ENCODE results near the gene AFDN.
A peak's percentile ranks its signal among the peaks of the same experiment; 100 is the strongest.

The AFDN gene

DNA sequence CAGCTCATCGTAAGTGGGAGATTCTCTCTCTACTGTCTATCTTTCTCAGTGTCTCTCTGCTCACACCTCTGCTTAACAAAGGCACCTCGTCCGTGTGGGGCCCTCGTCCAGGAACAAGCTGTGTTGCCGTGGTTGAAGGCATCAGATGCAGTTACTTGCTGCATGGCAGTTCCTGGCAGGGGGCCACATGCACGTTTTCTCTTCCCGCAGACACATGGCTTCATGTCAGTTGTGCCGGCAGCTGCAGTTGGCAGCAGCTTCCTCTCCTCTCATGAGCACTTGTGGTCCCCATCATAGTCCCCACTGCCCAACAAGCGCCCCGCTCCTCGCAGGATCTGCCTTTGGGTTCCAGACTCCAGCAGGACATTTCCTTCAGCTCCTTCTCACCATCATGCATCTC is 7.1 kb upstream of the AFDN start:
- DNase-seq: no peak

DNA sequence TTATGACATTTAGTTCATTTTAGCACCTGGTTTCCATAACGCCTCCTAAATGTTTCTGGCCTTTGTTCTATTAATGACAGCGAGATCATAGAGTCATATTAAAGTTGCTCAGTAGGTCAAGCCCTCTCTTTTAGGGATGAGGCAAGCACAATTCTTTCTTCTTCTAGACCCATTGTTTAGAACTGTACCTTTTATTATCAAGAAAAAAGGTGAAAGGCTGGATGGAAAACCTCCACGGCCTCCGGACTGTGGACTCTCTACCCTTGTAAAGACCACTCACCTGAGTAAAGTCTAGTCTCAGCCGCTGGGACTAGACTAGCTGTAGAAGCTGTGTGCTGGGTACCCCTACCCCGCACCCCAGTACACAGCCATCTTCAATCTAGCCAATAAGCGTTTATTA is 6.0 kb upstream of the AFDN start:
- DNase-seq: no peak

DNA sequence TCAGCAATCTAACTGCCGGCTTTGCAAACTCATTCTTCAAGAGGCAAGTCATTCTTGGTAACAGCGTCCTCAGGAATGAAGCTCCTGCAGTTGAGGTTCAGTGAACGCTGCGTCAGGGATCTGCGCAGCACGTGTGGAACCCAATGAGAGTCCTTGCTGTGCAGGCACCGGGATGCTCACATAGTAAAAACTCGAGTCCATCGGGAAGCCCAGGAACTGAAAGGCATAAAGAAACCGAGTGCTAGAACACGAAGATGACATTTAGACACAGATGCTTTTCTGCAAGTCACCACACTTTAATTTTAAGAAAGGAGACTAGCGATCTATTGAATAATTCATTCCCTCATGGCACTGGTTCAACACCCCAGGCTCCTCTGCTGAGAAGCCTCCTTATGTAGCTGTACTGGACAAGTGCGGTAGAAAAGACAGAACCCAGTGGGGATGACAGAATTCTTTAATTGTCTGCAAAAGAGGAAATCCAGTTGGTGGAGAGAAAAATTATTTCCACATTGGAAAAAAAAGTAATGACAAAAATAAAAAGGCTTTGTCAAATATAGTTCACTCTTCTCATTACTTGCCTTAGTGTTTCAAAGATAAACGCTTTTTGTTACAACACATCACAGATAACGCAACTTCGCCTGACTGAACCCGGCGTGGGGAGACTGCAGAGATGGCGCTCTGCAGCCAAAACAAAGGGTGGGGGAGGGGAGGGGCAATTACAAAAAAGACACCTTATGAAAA is 1.9 kb upstream of the AFDN start:
- no peak for DNase-seq

DNA sequence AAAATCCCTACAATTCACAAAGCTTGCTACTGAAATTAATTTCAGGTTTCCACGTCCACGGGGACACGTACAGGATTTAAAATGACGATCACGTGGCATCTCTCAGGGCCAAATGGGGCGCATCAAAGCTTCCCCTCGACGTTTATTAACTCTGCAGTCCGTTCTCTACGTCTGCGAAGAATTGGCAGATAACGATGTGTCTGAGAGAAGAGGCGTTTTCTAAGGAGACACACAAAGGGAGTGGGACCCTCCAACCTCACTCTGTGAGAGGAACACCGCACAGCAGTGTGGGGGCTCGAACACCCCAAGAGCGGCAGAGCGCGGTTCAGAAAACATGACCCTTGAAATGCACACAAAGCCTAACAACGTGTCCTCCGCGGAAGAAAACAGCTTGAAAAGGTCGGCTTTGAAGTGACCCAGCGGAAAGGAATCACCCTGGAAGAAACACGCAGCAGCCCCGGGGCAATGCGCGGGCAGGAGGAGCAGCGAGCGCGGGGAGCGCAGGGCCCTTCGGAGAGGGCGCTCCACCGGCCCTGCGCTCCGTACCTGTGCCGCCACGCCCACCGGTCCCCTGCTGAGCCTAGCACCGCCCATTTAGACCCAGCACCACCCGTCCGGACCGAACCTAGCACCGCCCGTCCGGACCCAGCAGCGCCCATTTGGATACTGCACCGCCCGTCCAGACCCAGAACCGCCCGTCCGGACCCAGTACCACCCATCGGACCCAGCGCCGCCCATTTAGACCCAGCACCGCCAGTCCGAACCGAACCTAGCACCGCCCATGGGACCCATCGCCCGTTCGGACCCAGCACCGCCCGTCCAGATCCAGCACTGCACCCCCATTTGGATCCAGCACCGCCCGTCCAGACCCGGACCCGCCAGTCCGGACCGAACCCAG is 1.1 kb upstream of the AFDN start:
- peak; percentile 64 for DNase-seq

DNA sequence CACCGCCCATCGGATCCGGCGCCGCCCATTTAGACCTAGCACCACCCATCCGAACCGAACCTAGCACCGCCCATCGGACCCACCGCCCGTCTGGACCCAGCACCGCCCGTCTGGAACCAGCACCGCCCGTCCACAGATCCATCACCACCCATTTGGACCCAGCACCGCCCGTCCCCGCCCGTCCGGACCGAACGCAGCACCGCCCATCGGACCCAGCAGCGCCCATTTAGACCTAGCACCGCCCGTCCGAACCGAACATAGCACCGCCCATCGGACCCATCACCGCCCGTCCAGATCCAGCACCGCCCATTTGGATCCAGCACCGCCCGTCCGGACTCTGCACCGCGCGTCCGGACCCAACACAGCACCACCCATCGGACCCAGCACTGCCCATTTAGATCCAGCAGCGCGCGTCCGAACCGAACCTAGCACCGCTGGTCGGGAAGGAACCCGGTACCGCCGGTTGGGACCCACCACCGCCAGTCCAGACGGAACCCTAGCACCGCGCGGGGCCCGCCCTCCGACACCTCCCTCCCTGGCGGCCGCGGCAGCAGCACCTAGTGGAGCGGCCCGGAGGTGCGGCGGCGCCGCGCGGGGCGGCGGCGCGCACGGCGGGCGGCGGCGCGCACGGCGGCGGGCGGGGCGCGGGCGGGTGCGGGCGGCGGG is 348 bp upstream of the AFDN start:
- peak; percentile 80 for DNase-seq

DNA sequence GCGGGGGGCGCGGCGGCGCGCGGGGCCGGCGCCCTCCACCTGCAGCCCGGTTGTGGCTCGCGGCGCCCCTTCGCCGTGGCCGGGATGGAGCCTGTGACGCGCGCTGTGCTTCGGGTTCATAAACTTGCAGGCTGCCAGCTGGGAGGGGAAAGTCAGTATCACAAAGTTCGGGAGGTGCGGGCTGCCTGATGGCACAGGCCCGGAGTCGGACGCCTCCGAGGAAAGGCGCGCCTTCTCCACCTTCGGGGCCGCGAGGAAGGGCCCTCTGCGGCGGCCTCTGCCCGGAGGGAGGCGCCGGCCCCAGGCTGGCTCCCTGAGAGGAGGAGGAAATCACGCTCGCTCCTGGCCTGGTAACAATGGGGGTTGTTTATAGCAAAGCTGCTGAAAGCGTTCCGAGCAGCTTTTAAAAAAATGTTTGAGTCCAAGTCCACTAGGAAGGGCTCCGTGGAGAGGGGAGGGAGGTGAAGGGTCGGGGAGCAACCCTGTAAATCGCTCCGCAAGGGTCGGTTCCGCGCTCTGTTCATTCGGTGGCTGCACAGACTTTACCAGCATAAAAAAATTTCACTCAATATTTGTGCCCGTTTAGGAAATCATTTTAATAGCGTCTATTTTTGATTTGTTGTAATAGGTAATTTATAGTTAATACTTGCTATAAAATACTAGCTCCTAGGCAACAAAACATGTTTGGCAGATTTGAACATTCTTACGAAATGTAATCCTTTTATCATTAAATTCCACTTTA is 1.0 kb downstream of the AFDN start:
- DNase-seq: peak; percentile 71

DNA sequence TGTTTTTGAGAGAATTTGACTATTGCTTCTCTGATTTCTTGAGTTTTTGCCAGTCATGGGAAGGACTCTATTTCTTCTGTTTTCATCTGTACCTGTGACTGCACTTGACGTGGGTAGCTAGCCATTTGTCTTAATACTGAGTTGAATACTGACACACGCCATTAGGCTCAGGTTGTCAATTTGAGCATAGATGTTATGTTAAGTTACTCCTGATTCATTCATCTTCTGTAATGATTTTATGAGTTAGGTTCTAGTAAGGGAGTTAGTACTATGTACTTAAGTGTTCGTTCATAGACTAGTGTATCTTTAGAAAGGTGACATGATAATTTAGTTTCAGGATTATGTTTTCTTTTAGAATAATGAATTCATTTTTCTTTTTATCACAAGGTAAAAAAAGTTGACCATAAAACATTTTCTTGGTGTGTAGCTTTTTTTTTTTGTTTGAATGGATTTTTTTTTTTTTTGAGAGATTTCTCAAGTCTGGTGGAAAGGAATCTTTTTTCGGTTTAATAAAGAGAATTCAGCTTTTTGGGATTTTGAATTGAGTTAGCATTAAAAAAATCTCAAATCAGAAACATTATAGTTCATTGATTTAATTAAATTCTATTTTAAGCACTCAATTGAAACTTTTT is 1.7 kb downstream of the AFDN start:
- no peak for DNase-seq

DNA sequence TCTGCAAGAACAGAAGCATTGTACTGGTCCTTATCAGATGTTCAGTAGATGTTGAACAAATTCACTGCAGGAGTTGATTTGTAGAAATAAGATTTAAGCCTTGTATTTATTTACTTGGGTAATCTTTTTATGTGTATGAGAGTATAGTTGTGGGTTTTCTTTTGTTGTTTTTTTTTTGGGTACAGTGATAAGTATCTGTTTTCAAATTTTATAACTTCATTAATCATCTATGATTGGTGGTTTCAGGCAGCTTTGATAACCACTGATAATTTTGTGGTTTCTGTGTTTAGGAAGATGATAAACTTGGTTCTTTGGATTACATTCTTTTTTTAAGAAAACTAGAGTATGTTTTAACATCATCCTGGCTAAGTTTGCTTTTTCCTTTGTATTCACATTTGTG is 2.8 kb downstream of the AFDN start:
- DNase-seq: no peak

DNA sequence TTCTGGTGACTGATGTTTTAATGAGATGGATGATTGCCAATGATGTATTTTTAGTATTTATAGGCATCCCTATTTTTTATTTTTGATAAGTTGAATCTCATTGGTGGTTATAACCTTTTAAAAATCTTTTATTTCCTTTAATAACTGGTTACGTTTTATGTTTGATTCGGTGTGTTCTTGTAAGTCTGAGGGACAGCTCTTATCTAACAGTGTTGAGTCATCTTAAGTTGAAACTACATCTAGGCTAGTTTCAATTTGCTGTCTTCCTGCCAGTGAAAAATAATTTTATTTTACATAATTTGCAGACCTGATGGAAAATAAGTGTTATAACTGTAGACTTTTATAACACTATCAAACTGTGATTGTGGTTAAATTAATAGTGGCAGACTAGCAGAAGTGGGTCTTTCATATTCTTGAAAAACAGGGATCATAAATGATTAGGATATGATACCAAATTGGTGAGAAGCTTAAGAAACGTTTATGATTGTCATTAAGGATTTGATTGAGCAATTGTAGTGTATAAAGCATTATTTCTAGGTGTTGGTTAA is 4.6 kb downstream of the AFDN start:
- DNase-seq: no peak

DNA sequence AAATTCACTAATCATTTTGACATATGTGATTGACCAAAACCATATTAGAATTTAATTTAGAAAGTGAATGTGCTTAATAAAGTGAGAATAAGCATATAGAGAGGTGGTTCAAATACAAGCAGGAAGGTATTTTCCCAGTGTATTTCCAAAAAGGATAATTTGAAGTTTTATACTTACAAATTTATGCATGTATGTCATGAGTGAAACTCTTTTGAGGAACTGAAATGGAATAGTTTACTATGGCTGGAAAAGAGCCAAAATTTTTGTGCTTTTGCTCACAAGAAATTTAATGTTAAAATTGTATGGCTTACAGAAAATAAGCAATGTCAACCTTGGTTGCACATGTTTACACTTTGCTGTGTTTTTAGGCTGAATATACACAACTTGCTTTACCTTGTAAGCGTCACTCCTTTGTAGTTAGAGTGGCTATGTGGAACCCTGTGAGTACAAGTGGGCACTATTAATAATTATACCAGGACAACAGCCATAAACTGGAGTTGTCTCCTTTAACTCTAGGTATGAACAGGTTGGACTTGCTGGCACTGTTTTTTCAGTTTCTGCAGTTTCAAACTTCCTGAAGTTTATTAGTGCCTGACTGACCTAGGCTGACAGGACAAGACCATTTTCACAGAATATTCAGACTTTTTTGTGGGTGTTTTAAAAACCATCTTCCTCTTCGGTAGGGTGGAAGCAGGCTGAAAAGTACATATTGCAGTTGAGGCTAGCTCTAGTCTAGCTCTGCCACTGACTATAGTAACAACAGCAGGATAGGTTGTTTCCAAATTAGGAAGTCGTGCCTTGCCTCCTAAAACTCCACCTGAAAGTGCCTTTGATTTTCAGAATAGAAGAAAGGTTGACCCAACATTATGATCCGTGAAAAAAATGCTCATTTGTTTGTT is 6.0 kb downstream of the AFDN start:
- DNase-seq: no peak

DNA sequence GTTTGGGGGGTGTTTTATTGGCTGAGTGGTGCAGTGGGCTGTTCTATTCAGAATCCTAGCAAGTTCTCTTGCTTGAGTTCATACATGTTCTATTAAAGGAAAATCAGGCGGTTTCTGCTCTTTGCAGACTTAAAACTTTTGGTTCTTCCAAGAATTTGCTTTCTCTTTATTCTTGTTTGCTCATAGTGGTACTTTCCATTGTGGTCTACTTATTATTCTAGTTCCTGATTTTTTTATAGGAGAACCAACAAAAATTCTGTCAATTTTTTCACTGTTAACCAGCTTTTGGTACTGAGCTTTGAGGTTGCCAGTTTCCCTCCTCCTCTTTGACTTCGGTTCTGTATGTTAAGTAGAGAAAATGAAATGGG is 6.7 kb downstream of the AFDN start:
- no peak for DNase-seq

DNA sequence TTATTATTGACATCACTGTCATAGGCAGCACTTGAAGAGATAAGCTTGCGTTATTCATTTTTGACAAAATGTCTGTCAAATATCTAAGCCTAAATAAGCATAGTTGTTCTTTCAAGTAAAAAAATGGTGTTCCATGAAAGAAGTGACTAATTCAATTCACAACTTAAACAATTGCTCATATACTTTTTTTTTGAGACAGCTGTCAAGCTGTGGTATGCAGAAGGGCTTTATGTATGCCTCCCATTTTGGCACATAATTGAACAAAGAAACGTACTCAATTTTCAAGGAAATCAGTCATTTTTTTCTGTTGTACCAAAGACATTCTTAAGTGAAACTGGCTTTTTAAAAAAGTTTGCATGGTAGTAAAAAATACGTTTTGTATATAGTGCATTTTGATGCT is 8.5 kb downstream of the AFDN start:
- DNase-seq: no peak

DNA sequence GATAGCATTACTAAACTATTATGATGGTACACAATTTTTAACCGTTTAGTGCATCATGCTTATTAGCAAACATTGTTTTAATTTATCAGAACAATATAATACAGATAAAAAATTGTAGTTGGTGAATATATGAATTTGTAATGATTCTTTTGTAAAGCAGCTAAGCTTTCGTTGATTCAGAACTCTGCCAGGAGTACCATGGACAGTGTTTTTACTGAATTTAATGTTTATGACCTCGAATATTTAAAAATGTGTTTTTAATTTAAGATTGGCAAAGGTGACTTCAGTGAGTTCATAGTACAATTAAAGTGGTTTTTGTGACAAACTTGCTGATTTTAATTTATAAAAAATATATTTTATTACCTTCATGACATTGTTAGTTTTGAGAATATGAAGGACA is 10.0 kb downstream of the AFDN start:
- DNase-seq: no peak

DNA sequence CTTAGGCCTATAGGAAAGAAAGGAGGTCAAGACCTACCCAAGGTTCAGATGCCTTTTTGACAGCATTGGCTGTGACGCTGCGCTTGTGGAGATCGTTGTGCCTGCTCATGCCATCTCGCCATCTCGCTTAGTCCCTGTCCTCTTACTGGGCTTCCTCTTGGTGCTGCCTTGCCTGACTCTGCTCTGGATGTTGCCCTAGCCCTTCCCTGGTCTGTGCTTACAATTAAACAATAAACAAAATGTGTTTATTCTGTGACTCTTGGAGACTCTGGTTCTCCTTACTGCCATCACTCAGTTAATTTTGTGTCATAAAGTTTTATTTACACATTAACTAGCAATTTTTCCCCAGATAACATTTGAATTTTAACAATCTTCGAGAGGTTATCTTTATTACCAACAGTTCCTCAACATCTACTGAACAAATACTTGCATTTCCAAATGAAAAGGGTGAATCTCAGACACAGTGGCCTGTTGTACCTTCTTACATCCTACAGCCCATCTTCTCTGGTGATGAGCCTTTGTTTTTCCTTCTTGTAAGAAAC is 11.6 kb downstream of the AFDN start:
- DNase-seq: no peak

DNA sequence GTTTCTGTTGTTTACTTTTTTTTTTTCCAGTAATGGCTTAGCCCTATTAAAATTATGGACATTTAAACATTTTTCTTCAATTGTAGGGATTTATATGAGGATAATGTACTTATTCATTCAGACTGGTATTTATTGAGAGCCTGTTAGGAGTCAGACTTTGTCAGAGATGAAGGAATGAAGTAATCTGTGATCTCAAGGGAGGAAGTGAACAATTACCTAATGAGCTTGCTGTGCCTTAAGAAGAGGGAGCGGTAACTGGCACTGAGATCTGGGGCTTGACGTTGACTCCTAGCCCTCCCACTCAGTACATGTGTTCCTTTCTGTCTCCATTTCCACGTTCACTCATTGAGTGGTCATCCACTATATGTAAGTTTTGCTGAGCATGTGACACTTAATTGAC is 12.6 kb downstream of the AFDN start:
- no peak for DNase-seq

DNA sequence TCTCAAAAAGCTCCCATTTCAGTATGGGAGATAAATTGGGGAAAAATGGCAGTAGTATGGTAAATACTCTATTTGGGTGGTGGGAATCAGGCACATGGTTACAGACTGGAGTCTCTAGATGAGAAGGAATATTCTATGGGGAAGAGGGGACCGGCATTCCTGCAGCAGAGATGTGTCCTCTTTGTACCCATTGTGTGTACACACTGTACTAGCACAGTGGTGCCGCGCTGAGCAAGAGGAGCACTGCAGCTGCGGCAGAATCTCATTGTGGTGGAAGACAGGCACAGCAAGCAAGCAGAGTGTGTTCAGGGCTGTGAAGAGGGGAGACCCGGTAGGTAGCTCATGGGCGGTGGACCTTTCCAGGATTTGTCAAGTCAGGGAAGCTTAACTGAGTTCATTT is 13.0 kb downstream of the AFDN start:
- no peak for DNase-seq

DNA sequence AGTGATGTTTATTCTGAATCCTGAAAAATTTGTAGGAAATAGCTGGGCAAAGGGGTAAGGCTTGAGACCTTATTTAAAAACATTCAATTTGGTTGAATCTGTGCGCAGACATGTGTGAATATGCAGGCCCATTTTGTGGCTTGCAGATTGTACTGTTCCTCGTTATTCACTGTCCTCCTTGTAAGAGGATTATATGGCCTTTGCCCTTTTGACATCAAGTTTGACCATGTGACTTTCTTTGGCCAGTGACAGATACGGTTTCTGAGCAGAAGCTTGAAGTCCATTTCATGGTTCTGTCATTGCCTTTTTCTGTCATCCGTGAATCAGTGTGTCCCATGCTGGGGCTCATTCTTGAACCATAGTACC is 13.4 kb downstream of the AFDN start:
- DNase-seq: no peak

DNA sequence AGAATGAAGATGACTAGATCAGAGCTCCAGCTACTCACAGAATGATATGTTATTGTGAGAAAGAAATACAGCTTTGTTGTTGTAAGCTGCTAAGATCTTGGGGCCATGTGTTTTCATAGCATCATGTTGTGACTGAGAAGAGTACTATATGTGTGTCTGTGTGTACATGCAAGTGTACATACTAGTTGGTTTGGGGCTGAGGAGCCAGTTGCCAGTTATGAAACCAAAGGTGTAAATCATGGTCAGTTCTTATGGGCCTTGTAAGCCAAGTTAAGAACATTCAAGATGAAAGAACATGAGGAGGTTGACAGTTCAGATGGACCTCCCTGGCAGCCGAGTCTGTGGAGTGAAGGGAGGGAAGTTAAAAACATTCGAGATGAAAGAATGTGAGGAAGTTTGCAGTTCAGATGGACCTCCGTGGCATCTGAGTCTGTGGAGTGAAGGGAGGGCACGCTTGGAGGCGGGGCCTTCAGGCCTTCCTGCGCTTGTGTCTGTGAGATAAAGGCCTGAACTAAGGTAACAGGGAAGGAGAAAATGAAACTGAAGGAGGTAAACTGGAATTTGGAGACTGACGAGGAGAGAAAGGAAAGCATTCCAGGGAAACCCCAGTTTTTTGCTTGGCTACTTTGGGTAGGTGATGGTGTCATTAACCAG is 13.9 kb downstream of the AFDN start:
- no peak for DNase-seq

DNA sequence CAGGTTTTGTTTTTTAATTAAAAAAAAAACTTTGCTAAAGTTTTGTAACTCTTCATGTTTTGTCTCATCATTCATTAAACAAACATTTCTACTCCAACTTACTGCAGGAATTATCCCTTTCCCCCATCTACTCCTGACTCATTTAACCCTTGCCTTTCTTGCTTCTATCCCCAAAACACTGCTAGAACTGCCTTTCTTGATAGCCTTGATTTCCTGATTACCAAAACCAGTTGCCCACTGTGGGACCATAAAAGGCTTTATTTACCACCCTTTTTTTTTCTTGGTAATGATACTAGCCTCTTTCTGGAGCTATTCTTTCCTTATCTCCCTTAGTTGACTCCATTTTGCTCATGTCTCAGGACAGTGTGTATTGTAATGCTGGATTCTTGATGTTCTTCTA is 15.3 kb downstream of the AFDN start:
- DNase-seq: no peak

DNA sequence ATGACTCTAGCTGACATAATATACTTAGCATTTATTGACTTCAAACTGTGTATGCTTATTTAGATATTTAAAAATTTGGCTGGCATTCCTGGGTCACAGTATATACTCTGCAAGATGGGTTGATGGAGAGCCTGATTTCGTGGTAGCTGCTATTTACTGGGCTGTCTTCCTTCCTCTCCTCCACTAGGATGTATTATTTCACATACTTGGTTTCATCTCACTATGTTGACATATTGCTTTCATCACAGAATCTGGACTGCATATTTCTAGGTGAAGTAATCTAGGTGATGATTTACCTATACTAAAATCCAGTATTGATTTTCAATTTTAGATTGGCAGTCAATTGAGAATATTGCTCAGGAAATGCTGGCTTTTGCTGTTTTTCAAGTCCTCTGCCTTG is 15.7 kb downstream of the AFDN start:
- DNase-seq: no peak

DNA sequence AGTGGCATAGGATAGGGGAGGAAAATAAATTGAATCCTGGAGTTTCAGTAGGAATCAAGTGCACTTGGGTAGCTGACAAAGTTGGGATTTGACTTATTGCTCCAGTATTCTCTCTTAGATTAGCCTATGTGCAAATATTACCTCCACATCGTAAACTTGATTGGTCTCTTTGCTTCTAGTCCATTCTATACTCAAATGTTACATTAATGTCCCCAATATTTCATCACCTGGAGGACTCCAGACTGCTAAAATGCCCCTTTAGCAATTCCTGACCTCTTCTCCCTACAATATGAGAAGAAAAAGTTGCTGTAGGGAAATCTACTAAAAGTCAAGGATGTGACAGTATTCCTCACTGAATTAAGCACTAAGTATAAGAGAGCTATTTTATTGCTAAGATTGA is 16.3 kb downstream of the AFDN start:
- no peak for DNase-seq
